MCF 10A (cell line): ENCODE measurements around the gene WWOX. TPM values are rescaled to one million over a fixed set of nuclear protein-coding genes. Genes with fewer than 3 reads are reported as not detected.

Experiments
- BruUV-seq: library from RNA; stranded (reverse); fragments of 400-500 nt; replicated peaks from 2 replicates; lab custom pipeline; 2021; lab: Mats Ljungman, UMichigan
- CTCF ChIA-PET: fragments of 300-600 bp; sonication (Branson Sonifier 250); formaldehyde crosslinking; extraction: SDS; loops from one replicate; lab custom pipeline; 2021; ENCODE audit warnings: antibody characterized with exemption, inconsistent platforms; lab: Yijun Ruan, JAX
- POLR2A ChIA-PET: fragments of 300-600, 350-650 bp; sonication (Branson Sonifier 250); formaldehyde crosslinking; extraction: SDS; loops from one replicate; lab custom pipeline; 2020; ENCODE audit warnings: antibody characterized with exemption, inconsistent platforms; lab: Yijun Ruan, JAX
- DNase-seq: peaks from one replicate; pipeline ENCODE4 v3.0.0-alpha.2; 2018; ENCODE audit not compliant: unreplicated experiment
- H3K27ac Mint-ChIP-seq: one replicate; pipeline ENCODE4 v1.8.0; 2022; ENCODE audit warnings: mild to moderate bottlenecking, low read depth, mixed read lengths; ENCODE audit not compliant: unreplicated experiment
- H3K27me3 Mint-ChIP-seq: one replicate; pipeline ENCODE4 v1.8.0; 2022; ENCODE audit warnings: mixed read lengths; ENCODE audit not compliant: insufficient read depth, unreplicated experiment
- H3K36me3 Mint-ChIP-seq: one replicate; pipeline ENCODE4 v1.8.0; 2022; ENCODE audit warnings: mild to moderate bottlenecking, moderate library complexity, mixed read lengths; ENCODE audit not compliant: insufficient read depth, unreplicated experiment
- H3K4me1 Mint-ChIP-seq: one replicate; pipeline ENCODE4 v1.8.0; 2022; ENCODE audit warnings: mixed read lengths; ENCODE audit not compliant: insufficient read depth, unreplicated experiment
- H3K4me3 Mint-ChIP-seq: one replicate; pipeline ENCODE4 v1.8.0; 2022; ENCODE audit warnings: mild to moderate bottlenecking, moderate library complexity, mixed read lengths; ENCODE audit not compliant: unreplicated experiment
- H3K9me3 Mint-ChIP-seq: one replicate; pipeline ENCODE4 v1.8.0; 2022; ENCODE audit warnings: mixed read lengths; ENCODE audit not compliant: unreplicated experiment
- CTCF ChIP-seq: fragments of 200-600 bp; IDR thresholded peaks from one replicate; pipeline ENCODE4 v1.8.0; 2022; ENCODE audit warnings: antibody characterized with exemption, mild to moderate bottlenecking; ENCODE audit not compliant: unreplicated experiment
- intact Hi-C: fragments of 100-400 bp; cut with micrococcal nuclease; formaldehyde crosslinking; loops from 2 replicates; pipeline ENCODE4 v1.14.1; 2022
- total RNA-seq: library from RNA; stranded (reverse); gene quantifications from 2 replicates; pipeline ENCODE4 v1.2.3, GENCODE V29; 2022

Gene WWOX
- total RNA-seq, 1 experiment from 2014 or later: 18.1 TPM

- intact Hi-C loops: no loop called here
- ChIA-PET CTCF (interaction anchor here (0.7 kb wide), 1 partner anchor 76 kb away, joined by 3 read pairs; no protein-coding TSS in a partner anchor), POLR2A (interaction anchor here (0.6 kb wide), 1 partner anchor 27 kb away, joined by 3 read pairs; no protein-coding TSS in a partner anchor)
- no peak overlapping the region for H3K27ac Mint-ChIP-seq
- H3K36me3 Mint-ChIP-seq: no peaks in the 10 kb centered on the region
- no peaks in the 10 kb centered on the region for H3K9me3 Mint-ChIP-seq
- no peak for TF ChIP-seq CTCF
- no TSS peak for BruUV-seq
- H3K4me1 Mint-ChIP-seq: no peaks in the 10 kb centered on the region
- H3K27me3 Mint-ChIP-seq: peaks cover 16% of the 10 kb centered on the region
- DNase-seq: no peak
- no peak overlapping the region for H3K4me3 Mint-ChIP-seq
Measured at GRCh38 chr16:79096246-79096645, 996.8 kb downstream of the WWOX start.

- no peaks in the 10 kb centered on the region for H3K4me1 Mint-ChIP-seq
- ChIA-PET CTCF (no interaction called here), POLR2A (interaction anchor here (0.6 kb wide), 1 partner anchor 26 kb away, joined by 3 read pairs; no protein-coding TSS in a partner anchor)
- DNase-seq: no peak
- no peak overlapping the region for H3K4me3 Mint-ChIP-seq
- no peak overlapping the region for H3K27ac Mint-ChIP-seq
- no peak for TF ChIP-seq CTCF
- intact Hi-C loops: no loop called here
- BruUV-seq: no TSS peak
- no peaks in the 10 kb centered on the region for H3K9me3 Mint-ChIP-seq
- no peaks in the 10 kb centered on the region for H3K36me3 Mint-ChIP-seq
- peaks cover 16% of the 10 kb centered on the region for H3K27me3 Mint-ChIP-seq
Measured at GRCh38 chr16:79097166-79097565, 997.7 kb downstream of the WWOX start.

- H3K27me3 Mint-ChIP-seq: peaks cover 21% of the 10 kb centered on the region
- TF ChIP-seq CTCF: no peak
- H3K36me3 Mint-ChIP-seq: no peaks in the 10 kb centered on the region
- POLR2A ChIA-PET: interaction anchor here (0.9 kb wide), 1 partner anchor 53 kb away, joined by 3 read pairs; no protein-coding TSS in a partner anchor
- no peak overlapping the region for H3K27ac Mint-ChIP-seq
- no peak for DNase-seq
- intact Hi-C loops: no loop called here
- no peaks in the 10 kb centered on the region for H3K9me3 Mint-ChIP-seq
- H3K4me3 Mint-ChIP-seq: no peak overlapping the region
- CTCF ChIA-PET: no interaction called here
- no peaks in the 10 kb centered on the region for H3K4me1 Mint-ChIP-seq
- BruUV-seq: no TSS peak
Measured at GRCh38 chr16:79097771-79098170, 998.3 kb downstream of the WWOX start.

GRCh38 chr16:79098907-79099306, 999.5 kb downstream of the WWOX start:
- intact Hi-C loops: no loop called here
- H3K4me3 Mint-ChIP-seq: no peak overlapping the region
- H3K27ac Mint-ChIP-seq: no peak overlapping the region
- CTCF ChIA-PET: no interaction called here
- no peak for TF ChIP-seq CTCF
- BruUV-seq: no TSS peak
- H3K36me3 Mint-ChIP-seq: no peaks in the 10 kb centered on the region
- POLR2A ChIA-PET: no interaction called here
- H3K27me3 Mint-ChIP-seq: peaks cover 27% of the 10 kb centered on the region
- no peaks in the 10 kb centered on the region for H3K4me1 Mint-ChIP-seq
- no peaks in the 10 kb centered on the region for H3K9me3 Mint-ChIP-seq
- DNase-seq: no peak
